CD4-positive, alpha-beta T cell treated with Interferon alpha-2 for 1 hour (primary cell): Measurements from ENCODE around the gene SIDT1.

Experiments used
- DNase-seq, 2 donors: peaks; one replicate each; pipeline ENCODE4 v3.0.0-alpha.2; 2020 to 2022

The SIDT1 gene

DNA sequence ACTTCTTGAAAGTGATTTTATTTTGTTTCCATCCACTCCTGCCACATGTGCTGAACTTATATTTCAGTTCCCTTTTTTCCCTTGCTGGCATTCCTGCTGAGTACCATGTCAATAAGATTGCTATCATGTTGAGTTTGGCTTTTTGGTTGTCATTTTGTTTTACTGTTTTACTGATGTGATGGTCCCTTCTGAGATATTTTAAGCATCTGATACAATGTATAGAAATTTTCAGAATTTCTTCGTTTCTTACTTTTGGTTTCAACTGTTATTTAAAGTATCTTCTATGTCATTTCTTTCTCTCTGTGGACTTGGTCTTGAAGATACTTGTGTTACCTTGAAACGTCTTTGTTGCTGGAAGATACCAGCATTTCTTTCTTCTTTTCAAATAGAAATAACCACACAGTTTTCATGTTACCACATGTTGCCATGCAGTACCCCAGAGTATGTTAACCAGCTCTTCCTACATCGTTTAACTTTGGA is 14.1 kb downstream of the SIDT1 start:
- no peak for DNase-seq

DNA sequence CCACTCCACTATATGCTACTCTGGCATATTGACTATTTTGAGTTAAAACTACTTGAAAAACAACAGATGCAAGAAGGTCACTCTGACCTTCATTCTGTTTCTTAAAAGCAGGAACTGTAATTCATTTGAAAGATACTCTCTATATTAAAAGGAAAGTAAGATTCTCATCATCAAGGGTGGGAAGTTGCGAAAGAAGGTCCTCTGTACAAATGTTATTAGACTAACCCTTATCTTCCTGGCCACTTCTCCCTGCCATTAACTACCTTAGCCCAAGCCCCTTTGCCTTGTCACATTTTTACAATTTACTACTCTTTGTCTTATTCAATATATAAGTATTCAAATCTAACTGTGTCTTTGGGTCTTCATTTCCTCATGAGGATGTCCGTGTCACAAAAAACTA is 16.1 kb downstream of the SIDT1 start:
- no peak for DNase-seq

DNA sequence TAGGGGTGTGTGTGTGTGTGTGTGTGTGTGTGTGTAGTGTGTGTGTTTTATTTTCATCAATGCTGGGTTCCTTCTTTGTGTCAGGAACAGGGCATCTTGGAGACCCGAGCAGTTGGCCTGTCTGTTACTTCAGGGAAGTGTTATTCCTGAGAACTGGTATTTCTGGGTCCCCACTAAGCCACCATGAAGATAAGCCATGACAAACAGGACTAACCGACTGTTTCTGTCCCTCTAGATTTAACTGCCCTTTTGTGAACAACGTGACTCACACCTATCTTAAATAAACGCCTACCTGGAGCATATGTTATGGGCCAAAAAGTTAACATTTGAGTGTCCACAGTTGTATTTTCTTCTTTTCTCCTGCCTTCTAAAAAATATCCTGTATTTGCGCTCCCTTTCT is 19.5 kb downstream of the SIDT1 start:
- no peak for DNase-seq

DNA sequence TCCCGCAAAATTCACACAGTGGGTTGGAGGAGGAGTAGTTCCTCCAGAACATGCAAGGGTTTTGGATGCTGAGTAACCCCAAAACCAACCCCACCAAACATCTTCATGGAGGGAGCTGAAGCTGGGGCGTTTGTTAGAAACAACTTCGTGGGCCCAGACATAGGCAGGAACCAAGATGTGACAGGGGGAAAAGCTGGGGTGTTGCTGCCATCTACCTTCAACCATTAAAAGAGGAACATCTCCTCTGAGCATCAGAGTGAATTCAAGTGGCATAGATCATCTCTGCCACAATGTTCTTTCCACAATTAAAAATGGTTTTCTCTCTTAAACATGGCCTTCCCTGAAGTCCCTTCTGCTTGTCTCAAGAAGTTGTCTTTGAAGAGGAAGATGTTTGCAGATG is 20.5 kb downstream of the SIDT1 start:
- peak; percentile 20 to 51 for DNase-seq

DNA sequence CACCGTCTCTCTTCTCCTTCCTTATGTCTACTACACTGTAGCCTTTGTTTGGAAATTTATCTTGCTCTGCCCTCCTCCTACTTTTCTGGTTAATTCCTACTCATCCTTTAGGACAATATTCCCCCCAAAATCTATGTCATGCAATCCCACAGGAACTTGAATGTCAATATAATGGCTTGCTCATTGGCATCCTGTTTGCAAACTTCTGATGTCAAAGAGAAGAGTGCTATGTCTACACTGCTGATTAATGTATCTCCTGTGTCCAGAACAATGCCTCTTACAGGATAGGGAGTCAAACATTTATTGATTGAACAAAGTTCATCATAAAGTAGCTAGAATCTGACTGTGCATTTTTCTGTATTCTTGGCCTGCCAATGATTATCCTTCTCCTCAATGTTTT is 22.8 kb downstream of the SIDT1 start:
- no peak for DNase-seq

DNA sequence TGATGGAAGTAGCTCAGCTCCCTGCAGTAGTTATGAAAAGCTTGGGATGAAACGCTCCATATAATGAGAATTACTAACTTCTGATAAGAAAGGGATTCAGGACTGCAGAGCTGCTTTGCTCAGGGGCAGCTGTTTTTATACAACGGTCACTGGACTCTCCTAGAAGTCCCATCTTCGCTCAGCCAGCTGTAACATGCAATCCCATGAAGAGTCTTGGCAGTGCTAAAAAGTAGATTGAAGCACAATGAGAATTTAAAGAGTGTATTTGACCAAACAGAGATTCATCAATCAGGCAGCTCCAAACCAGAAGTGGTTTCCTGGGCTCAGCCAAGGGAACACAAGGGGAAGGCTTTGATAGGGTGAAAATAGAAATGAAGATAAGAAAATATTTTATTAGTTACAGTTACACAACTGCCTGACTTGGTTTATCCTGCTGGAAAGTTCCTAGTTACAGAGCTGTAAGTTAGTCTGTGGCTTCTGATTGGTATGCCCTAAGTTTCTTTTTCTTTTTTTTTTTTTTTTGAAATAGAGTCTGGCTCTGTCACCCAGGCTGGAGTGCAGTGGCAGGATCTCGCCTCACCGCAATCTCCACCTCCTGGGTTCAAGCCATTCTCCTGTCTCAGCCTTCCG is 24.1 kb downstream of the SIDT1 start:
- DNase-seq: no peak

DNA sequence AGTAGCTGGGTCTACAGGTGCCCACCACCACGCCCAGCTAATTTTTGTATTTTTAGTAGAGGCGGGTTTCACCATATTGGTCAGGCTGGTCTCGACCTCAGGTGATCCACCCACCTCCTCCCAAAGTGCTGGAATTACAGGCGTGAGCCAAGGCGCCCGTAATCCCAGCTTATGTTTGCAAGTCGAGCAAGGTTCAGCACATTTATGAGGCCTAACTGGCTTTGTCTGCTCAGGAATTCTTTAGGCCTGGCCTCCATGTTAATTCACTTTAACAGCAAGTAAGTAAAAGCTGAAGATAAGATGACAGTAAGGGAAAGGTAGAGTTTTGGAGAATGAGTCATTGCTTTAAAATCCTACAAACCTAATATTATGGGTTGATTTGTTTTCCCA is 24.6 kb downstream of the SIDT1 start:
- no peak for DNase-seq

DNA sequence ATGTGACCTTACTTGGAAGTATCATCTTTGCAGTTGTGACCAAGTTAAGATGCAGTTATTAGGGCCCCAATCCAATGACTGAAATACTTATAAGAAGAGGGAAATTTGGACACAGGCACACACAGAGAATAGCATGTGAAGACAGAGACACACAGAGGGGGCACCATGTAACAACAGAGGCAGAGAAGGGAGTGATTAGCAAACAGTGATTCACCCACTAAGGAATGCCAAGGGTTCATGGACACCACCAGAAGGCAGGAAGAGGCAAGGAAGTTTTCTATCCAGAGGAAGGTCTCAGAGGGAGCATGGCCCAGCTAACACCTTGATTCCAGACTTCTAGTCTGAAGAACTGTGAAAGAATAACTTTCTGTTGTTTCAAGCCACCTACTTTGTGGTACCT is 25.0 kb downstream of the SIDT1 start:
- DNase-seq: no peak

DNA sequence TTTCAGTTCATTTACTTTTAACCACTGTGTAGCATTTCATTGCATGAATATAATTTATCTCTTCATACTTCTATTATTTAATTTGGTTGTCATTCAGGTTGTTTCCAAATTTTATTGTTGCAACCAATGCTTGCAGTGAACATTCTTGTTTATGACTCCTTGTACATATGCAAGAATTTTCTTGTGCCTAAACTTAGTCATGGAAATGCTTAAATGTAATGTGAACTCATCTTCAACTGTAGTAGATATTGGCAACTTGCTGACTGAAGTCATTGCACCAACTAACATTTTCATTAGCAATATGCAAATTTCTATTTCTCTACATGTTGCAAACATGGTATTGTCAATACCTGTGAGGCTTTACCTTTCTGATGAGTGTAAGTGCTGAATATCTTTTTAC is 26.7 kb downstream of the SIDT1 start:
- DNase-seq: no peak

DNA sequence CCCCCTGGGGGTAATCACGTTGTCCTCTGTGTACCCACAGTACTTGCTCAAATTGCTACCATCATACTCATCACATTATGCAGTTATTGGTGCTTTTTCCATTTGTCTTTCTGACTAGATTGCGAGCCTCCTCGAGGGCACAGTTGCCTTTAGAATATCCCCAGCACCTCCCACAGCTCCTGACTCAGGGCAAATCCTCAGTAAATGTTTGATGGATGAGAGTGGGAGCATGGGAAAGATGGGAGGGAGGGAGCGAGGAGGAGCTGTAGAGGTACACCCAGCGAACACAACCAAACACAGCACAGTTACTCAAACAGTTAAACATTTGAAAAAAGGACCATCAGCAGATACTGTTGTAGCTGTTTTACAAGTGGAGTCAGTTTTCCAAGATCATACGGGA is 27.9 kb downstream of the SIDT1 start:
- no peak for DNase-seq

DNA sequence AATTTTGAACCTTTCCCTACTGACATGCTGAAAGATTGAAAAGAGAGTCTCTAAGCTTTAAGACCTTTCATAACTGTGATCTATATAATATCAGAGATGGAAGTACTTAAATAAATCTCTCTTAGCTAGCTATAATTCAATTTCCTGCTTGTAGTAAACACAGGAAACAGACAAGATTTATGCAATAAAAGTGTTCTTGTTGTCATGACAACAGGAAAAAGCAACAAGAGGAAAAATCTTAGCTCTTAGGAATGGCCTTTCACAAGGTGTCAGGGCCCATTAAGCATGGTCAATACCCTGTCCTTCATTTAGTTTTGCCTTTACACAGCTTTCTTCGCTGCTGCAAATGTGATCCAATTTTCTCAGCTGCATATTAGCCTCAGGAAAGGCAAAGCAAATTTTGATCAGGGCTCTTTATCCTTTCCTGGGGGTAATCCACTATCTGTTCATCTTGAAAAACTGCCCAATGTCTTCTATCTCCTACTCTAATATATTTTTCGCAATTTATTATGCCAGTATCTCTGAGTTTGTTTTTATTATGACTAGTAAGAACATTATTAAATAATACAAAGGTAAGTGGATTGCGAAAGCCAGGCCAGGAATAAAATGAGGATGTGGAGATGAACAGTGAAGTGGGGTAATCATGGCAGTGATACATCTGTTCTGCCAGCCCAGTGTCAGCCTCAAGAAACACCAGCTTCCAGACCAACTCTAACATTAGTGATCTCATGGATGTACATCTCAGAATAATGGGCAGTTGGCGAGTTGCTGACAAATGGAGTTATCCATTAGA is 28.7 kb downstream of the SIDT1 start:
- DNase-seq: peak in 1 of 2 donors; percentile 48

DNA sequence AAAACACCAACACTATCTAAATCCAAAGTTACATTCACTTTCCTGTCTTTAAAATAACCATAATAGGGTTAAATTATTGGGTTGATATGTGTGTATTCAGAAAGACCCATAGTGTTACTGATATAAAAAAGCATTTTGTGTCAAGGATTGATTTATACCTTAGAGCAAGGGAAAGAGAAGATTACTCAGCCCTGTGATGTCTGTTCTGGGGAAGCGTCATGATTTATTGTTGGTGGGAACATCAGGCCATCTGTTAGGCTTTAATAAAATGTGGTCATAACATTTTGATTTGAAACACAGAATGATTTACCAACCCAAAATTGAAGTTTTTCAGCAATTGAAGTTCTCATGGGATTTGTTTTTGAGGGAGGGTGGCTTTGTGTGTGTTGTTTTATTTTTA is 33.2 kb downstream of the SIDT1 start:
- no peak for DNase-seq

DNA sequence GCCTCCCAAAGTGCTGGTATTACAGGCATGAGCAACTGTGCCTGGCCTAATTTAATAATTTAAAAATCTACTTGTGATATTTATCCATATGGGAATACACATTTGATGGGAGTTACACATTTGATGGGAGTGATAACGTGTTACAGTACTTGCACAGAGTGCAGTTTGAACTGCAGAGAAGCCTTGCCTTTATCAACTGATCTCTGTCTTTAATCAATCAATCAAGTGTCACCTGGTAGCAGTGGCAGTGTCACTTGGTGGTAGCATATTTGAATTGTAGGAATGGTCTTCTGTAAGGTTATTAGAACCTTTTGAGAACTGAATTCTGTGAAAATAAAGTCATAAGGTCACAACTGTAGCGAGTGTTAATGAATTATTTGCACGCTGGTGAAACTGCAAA is 37.8 kb downstream of the SIDT1 start:
- DNase-seq: no peak

DNA sequence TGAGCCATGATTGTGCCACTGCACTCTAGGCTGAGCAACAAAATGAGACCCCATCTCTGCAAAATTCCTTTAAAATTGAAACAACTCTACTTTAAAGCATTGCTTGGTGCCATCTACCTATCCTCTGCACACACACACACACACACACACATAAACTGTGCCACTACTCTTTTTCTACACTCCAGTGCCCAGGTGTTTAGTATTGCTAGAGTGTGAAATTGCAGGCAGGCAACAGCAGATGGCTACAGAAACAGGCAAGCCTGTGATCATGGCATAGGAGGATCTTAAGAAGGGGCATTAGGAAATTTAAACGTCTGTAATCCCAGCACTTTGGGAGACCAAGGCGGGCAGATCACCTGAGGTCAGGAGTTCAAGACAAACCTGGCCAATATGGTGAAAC is 39.0 kb downstream of the SIDT1 start:
- no peak for DNase-seq

DNA sequence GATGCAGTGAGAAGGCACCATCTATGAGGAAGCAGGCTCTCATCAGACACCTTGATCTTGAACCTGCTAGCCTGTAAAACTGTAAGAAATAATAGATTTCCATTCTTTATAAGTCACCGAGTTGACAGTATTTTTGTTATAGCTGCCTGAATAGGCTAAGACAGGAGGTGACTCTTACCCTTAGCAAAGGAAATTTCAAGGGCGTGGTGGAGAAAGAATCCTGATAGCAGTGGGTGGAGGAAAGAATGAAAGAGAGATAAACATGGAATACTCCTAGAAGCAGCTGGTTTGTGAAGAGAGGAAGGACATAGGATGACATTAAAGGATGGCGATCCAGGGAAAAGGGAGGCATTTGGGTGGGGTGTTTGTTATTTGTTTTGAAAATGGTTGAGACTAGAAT is 41.4 kb downstream of the SIDT1 start:
- DNase-seq: no peak

DNA sequence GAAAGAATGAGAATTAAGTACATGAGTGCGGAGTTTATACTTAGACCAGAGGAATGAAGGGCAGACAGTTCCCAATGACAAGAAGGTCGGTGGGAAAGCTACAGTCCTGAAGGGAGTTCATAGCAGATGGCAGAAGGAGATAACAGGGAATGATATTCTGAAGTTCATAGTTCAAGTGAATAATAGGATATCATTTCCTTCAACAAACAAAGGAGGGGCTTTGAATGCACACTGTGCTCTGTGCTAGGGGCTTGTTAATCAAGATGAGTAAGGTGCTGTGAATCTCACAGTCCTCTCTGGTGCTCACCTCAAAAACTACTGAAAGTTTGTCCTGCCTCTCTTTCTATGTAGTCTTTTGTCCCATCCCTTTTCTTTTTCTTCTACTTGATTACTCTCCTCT is 41.9 kb downstream of the SIDT1 start:
- DNase-seq: no peak

DNA sequence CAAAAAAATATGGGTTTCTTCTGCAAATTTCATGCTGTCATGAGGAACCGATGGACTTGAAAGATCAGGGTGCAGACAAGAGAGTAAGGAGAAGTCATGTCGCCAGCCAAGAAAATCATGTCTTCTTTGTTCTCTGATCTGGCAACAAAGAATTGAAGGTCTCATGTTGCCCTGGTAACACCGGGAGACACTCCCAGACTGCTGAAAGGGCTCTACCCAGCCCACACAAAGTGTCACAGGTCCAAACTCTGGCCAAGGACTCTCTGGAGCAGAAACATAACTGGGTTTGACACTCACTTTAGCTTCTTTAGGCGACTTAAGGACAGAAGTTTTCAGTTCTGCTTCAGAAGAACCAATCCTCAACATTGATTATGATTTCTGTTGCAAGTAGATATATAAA is 42.9 kb downstream of the SIDT1 start:
- no peak for DNase-seq

DNA sequence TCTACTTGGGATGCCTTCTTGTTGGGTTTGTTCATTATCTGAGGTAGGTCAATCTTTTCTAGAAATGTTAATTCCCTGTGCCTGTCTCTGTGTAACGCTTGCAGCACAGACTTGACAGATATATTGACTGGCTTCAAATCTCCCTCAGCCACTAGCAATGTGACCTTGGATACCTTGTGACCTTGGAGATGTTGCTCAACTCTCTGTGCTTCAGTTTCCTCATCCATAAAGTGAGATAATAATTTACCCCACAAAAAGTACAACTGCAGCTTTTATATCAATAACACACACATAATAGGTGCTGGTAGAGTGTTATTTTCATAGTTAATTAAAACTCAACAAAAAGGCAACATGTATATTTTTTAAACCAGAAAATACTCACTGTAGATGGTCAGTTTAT is 52.9 kb downstream of the SIDT1 start:
- DNase-seq: no peak

DNA sequence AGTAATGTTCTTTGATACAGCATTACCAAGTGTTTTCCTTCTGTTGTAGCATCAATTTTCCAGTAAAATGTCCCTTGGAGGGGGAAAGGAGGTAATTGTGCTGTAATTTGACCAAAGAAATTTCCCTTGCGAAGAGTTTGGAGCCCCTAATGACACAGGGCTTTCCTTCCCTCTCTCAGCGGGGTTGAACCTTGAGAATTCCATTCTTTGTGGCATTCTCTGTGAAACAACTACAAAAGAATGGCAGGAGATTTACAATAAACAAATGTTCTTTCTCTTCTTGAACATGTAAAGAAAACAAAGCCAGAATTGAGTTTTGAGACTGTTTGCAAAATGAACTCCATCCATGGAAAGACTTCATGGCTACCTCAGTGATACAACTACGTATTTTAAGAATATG is 53.4 kb downstream of the SIDT1 start:
- no peak for DNase-seq

DNA sequence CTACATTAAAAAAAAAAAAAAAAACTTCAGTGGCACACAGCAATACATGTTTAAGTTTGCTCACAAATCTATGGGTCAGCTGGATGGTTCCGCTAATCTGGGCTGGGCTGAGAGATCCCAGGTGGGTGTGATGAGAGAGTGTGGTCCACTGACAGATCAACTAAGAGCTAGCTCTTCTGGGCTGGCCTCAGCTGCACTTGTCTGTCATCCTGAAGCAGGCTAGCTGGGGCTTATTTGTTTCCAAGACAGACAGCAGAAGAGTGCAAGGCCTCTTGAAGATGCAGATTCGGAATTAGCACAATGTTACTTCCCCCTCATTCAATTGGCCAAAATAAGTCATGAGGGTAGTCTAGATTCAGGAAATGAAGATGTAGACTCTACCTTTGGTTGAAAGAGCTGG is 56.5 kb downstream of the SIDT1 start:
- DNase-seq: no peak

DNA sequence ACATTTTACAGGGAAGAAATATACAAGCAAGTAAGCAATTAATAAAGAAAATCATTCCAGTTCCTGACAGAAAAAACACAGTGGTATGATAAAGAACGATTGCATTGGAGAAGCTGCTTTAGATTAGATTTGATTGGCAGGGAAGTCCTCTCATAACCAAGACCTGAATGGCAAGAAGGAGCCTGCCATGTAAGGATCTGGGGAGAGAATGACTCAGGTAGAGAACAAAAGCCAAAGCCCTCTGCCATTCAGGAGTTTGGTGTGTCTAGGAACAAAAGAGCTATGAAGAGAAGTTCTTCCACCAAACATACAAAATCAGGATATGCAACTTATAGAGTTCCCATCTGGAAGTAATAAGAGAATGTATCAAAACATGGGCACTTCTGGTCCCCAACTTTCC is 57.6 kb downstream of the SIDT1 start:
- DNase-seq: no peak

DNA sequence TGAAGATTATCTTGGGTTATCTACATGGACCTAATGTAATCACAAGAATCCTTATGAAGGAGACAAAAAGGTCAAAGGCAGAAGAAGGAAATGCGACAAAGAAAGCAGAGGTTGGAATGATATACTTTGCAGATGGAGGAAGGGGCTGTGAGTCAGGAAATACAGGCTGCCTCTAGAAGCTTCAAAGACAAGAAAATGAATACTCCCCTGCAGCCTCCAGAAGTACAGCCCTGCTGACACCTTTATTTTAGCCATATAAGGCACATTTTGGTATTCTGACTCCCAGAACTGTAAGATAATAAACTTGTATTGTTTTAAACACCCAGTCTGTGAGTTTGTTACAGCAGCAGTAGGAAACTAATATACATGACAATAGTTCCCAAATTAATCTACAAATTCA is 58.6 kb downstream of the SIDT1 start:
- no peak for DNase-seq

DNA sequence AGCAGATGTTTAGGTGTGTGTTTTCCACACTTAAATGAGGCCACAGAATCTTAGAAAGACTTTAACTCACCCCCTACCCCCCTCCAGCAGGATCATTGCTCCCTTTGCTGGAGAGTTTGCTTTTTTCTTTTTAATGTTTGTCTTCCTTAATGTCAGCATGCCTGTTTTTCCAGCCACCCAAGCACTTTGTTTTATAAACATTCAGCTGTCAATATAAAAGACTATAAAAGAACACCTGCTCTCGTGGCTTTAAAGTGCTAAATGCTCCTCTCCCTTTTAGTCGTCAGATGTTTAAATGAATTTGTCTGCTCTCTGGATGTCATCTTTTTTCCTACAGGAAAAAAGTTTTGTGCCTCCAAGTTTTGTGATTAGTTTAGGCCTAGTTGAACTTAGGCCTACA is 61.7 kb downstream of the SIDT1 start:
- no peak for DNase-seq

DNA sequence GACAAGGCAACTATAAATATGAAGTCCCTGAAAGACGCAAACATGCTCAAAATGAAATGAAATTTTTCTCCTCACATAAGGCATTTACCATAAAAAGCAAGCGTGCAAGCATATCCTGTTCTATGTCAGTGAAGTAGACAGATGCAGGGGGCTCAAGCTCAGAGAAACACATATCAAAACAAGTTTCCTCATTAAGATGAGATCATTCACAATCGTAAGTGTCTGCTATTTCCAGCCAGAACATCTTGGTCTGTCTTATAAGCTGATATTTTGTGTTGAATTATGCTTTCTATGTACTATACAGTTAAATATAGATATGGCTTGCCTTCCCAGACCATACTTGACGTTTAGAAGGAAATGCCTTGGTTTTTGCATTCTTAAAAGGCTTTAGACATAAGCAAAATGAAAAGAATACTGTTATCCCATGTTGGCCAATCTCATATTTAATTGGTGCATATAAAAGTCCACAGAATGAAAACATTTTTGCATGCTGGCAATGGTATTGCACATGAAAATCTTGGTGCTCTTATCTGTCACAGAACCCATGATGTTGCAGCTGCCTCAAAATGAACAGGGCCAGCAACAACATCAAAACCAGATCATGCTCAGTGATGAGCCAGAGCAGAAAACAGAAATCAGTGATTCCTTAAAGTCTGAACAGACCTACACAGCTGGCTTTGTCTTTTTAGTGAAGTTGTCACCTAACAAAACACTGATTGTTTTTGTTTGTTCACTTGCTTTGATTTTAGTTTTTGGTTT is 65.4 kb downstream of the SIDT1 start:
- no peak for DNase-seq
